IMR-90 (cell line): ENCODE measurements around the gene UBQLN1.

Experiments used
- ELK1 ChIP-seq: fragments of 150-350 bp; IDR thresholded peaks from 2 replicates; pipeline ENCODE4 v1.6.1; 2016; ENCODE audit warnings: low read depth, mild to moderate bottlenecking, low read length, moderate library complexity, borderline replicate concordance
- FOS ChIP-seq: fragments of 150-350 bp; IDR thresholded peaks from 2 replicates; pipeline ENCODE4 v1.6.1; 2016; ENCODE audit warnings: low read depth, low read length
- MAFK ChIP-seq: IDR thresholded peaks from 2 replicates; pipeline ENCODE4 v1.6.1; 2012; ENCODE audit warnings: low read depth, low read length, improper control_type of control experiment
- POLR2A ChIP-seq: IDR thresholded peaks from 2 replicates; pipeline ENCODE4 v1.6.1; 2012; ENCODE audit warnings: mild to moderate bottlenecking, low read depth, low read length
- RAD21 ChIP-seq: IDR thresholded peaks from 2 replicates; pipeline ENCODE4 v1.6.1; 2012; ENCODE audit warnings: low read length, improper control_type of control experiment
- SMC3 ChIP-seq: fragments of 150-350 bp; IDR thresholded peaks from 2 replicates; pipeline ENCODE4 v1.6.1; 2016; ENCODE audit warnings: low read depth, mild to moderate bottlenecking, antibody characterized with exemption, low read length, moderate library complexity
- TF ChIP-seq, protein P1 (sequence below): conservative IDR thresholded peaks from 2 replicates; pipeline ENCODE4 v1.5.1; 2012; ENCODE audit warnings: mild to moderate bottlenecking, low read depth, low read length, improper control_type of control experiment

DNA sequence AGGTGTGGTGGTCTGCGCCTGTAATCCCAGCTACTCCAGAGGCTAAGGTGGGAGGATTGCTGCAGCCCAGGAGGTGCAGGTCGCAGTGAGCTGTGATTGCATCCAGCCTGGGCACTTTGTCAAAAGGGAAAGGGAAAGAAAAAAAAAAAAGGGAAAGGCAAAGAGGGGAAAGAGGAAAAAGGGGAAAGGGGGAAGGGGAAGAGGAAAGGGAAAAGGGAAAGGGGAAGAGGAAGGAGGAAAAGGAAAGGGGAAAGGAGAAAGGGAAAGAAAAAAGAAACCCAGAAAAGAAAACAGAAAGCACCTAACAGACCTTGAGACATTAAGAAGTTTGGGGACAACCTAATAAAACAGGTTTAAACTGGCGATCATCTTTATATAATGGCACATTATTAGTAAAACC lies 44.8 kb downstream of the UBQLN1 start:
- TF ChIP-seq ELK1 = no peak
- TF ChIP-seq, protein P1, sequence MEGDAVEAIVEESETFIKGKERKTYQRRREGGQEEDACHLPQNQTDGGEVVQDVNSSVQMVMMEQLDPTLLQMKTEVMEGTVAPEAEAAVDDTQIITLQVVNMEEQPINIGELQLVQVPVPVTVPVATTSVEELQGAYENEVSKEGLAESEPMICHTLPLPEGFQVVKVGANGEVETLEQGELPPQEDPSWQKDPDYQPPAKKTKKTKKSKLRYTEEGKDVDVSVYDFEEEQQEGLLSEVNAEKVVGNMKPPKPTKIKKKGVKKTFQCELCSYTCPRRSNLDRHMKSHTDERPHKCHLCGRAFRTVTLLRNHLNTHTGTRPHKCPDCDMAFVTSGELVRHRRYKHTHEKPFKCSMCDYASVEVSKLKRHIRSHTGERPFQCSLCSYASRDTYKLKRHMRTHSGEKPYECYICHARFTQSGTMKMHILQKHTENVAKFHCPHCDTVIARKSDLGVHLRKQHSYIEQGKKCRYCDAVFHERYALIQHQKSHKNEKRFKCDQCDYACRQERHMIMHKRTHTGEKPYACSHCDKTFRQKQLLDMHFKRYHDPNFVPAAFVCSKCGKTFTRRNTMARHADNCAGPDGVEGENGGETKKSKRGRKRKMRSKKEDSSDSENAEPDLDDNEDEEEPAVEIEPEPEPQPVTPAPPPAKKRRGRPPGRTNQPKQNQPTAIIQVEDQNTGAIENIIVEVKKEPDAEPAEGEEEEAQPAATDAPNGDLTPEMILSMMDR = no peak
- no peak for TF ChIP-seq MAFK
- no peak for TF ChIP-seq POLR2A
- no peak for TF ChIP-seq RAD21
- TF ChIP-seq SMC3 = no peak
- TF ChIP-seq FOS = no peak
